GM18507 (cell line): Measurements from ENCODE around the gene COL5A1.

ENCODE experiments used
- DNase-seq: peaks from one replicate; pipeline ENCODE4 v3.0.0; 2011; ENCODE audit warnings: low read depth; ENCODE audit not compliant: insufficient read length; ENCODE audit errors: extremely low spot score
- FAIRE-seq: peaks from 2 replicates; lab custom pipeline; 2011; peaks lifted over from hg19 to GRCh38; lab: Jason Lieb, UNC

Gene COL5A1

GRCh38 chr9:134770972-134771971 is 129.7 kb downstream of the COL5A1 start:
- peak; percentile 73 for FAIRE-seq
- peak; percentile 22 for DNase-seq

- no peak for FAIRE-seq
These were observed 130.7 kb downstream of the COL5A1 start for GRCh38 chr9:134772331-134772730.

GRCh38 chr9:134773842-134774241 is 132.2 kb downstream of the COL5A1 start:
- FAIRE-seq = no peak
- DNase-seq = no peak

More at GRCh38 chr9:134772331-134772730, 130.7 kb downstream of the COL5A1 start:
- DNase-seq = no peak

GRCh38 chr9:134774410-134774809 is 132.8 kb downstream of the COL5A1 start:
- FAIRE-seq (no peak), DNase-seq (no peak)

- FAIRE-seq (no peak), DNase-seq (no peak)
These were observed 133.7 kb downstream of the COL5A1 start for GRCh38 chr9:134775081-134775951.

GRCh38 chr9:134776080-134776796 is 134.6 kb downstream of the COL5A1 start:
- DNase-seq (no peak), FAIRE-seq (no peak)

- FAIRE-seq = no peak
- DNase-seq = no peak
These were observed 135.6 kb downstream of the COL5A1 start for GRCh38 chr9:134777153-134777552.

GRCh38 chr9:134778156-134778555 is 136.6 kb downstream of the COL5A1 start:
- no peak for FAIRE-seq
- no peak for DNase-seq

GRCh38 chr9:134778841-134779411 is 137.3 kb downstream of the COL5A1 start:
- DNase-seq = no peak
- no peak for FAIRE-seq

GRCh38 chr9:134779640-134780039 is 138.0 kb downstream of the COL5A1 start:
- DNase-seq (no peak), FAIRE-seq (no peak)

- DNase-seq (no peak), FAIRE-seq (no peak)
These were observed 140.1 kb downstream of the COL5A1 start for GRCh38 chr9:134781591-134782302.

- FAIRE-seq (no peak), DNase-seq (no peak)
These were observed 141.5 kb downstream of the COL5A1 start for GRCh38 chr9:134782921-134783698.

GRCh38 chr9:134783699-134784039 is 142.1 kb downstream of the COL5A1 start:
- FAIRE-seq = no peak

GRCh38 chr9:134784577-134785305 is 143.1 kb downstream of the COL5A1 start:
- FAIRE-seq (no peak), DNase-seq (no peak)

More at GRCh38 chr9:134783699-134784039, 142.1 kb downstream of the COL5A1 start:
- DNase-seq = no peak

GRCh38 chr9:134785325-134786108 is 143.9 kb downstream of the COL5A1 start:
- no peak for FAIRE-seq
- no peak for DNase-seq
